Breast epithelium (tissue), 4 donors: ENCODE data around the gene MYL7. TPM values are rescaled to one million over a fixed set of nuclear protein-coding genes. Genes with fewer than 3 reads are reported as not detected.

Experiments
- DNase-seq, 2 donors: peaks; one replicate each; pipeline ENCODE4 v3.0.0-alpha.2; 2019; ENCODE audit warnings: low spot score in 2 of 2
- H3K27ac ChIP-seq, 2 donors: fragments of 200-600 bp; sonication (generic) in 1 of 2; one replicate each; pipeline ENCODE4 v1.5.1; 2016 to 2019; ENCODE audit warnings: mild to moderate bottlenecking in 1 of 2
- H3K27me3 ChIP-seq, 2 donors: fragments of 200-600 bp; sonication (generic) in 1 of 2; one replicate each; pipeline versions ENCODE4 v1.5.1 to v1.6.0; 2017 to 2019; ENCODE audit warnings: control low read depth in 1 of 2, mild to moderate bottlenecking in 1 of 2
- H3K36me3 ChIP-seq: fragments of 200-600 bp; one replicate; pipeline ENCODE4 v1.5.1; 2019
- H3K4me1 ChIP-seq, 2 donors: fragments of 200-600 bp; sonication (generic); one replicate each; pipeline ENCODE4 v1.5.1; 2016 to 2019; ENCODE audit warnings: control low read depth in 1 of 2
- H3K4me3 ChIP-seq, 3 donors: fragments of 200-600 bp; sonication (generic); 1 replicate in 2 of 3; 2 replicates in 1 of 3; pipeline ENCODE4 v1.5.1; 2016 to 2019; ENCODE audit warnings: mild to moderate bottlenecking in 3 of 3, moderate library complexity in 2 of 3
- H3K9me3 ChIP-seq, 2 donors: fragments of 200-600 bp; sonication (generic) in 1 of 2; one replicate each; pipeline ENCODE4 v1.5.1; 2016 to 2019; ENCODE audit warnings: control low read depth in 1 of 2
- CTCF ChIP-seq, 3 donors: fragments of 450-650 bp; IDR thresholded peaks; one replicate each; pipeline ENCODE4 v1.5.1; 2016 to 2017; ENCODE audit warnings: antibody characterized with exemption in 3 of 3, mild to moderate bottlenecking in 3 of 3, moderate library complexity in 3 of 3
- POLR2A ChIP-seq: fragments of 450-650 bp; IDR thresholded peaks from one replicate; pipeline ENCODE4 v1.6.1; 2016; ENCODE audit warnings: antibody characterized with exemption, mild to moderate bottlenecking, moderate library complexity
- POLR2AphosphoS5 ChIP-seq, 3 donors: sonication (generic); formaldehyde crosslinking; IDR thresholded peaks; one replicate each; pipeline ENCODE4 v1.6.1; 2017; ENCODE audit warnings: antibody characterized with exemption in 3 of 3
- intact Hi-C: fragments of 100-400 bp; cut with DNase I; formaldehyde crosslinking; loops from one replicate; pipeline ENCODE4 v1.15.1; 2023; ENCODE audit warnings: low total_unique reads
- total RNA-seq, 3 donors: library from RNA; depleted of rRNA; stranded (reverse); fragments of >200 nt; gene quantifications; one replicate each; pipeline ENCODE4 v1.1.0, GENCODE V29; 2016

Gene MYL7
- total RNA-seq = under 1 TPM in 1 of 3 donors, not detected in 2; 0.73 TPM

GRCh38 chr7:44141221-44141850 lies at the start of gene MYL7:
TSS of gene MYL7 (minus strand) at chr7:44141332. CDS start at chr7:44141305, 27 bp downstream.
- H3K4me1 ChIP-seq = peaks cover 0 to 5% of the 10 kb centered on the region in 2 donors
- no peak within 1 kb of the TSS for H3K4me3 ChIP-seq
- H3K9me3 ChIP-seq = no peaks in the 10 kb centered on the region
- H3K36me3 ChIP-seq = no peaks in the 10 kb centered on the region
- TF ChIP-seq POLR2AphosphoS5 (IDR thresholded peaks at IDR 0.05) = no peak
- TF ChIP-seq CTCF (IDR thresholded peaks at IDR 0.05) = no peak
- TF ChIP-seq POLR2A = no peak
- no peak for DNase-seq
- peaks cover 0 to 11% of the 10 kb centered on the region in 2 donors for H3K27me3 ChIP-seq
- H3K27ac ChIP-seq = no peak within 1 kb of the TSS
- intact Hi-C loops = no loop called here

- H3K27ac ChIP-seq = no peak overlapping the region
- TF ChIP-seq POLR2A (no peak), POLR2AphosphoS5 (IDR thresholded peaks at IDR 0.05) (no peak), CTCF (IDR thresholded peaks at IDR 0.05) (no peak)
- no peaks in the 10 kb centered on the region for H3K36me3 ChIP-seq
- H3K4me3 ChIP-seq = no peak overlapping the region
- DNase-seq = no peak
- H3K9me3 ChIP-seq = no peaks in the 10 kb centered on the region
- peaks cover 0 to 5% of the 10 kb centered on the region in 2 donors for H3K27me3 ChIP-seq
- intact Hi-C loops = no loop called here
- H3K4me1 ChIP-seq = no peaks in the 10 kb centered on the region
Observed at GRCh38 chr7:44189993-44190872, 49.1 kb upstream of the MYL7 start.

- intact Hi-C loops = no loop called here
- no peak within 1 kb of the TSS for H3K27ac ChIP-seq
- H3K27me3 ChIP-seq = peaks cover 0 to 5% of the 10 kb centered on the region in 2 donors
- TF ChIP-seq POLR2A = no peak
- DNase-seq = no peak
- H3K9me3 ChIP-seq = no peaks in the 10 kb centered on the region
- H3K36me3 ChIP-seq = no peaks in the 10 kb centered on the region
- no peaks in the 10 kb centered on the region for H3K4me1 ChIP-seq
- no peak within 1 kb of the TSS for H3K4me3 ChIP-seq
Observed at GRCh38 chr7:44189286-44189992, 48.3 kb upstream of the MYL7 start, which contains the start of gene GCK. TSS of gene GCK (minus strand) at chr7:44189439. CDS start at chr7:44188953, 486 bp downstream.

- Histone ChIP-seq H3K36me3 (no peaks in the 10 kb centered on the region), H3K27me3 (peaks cover 0 to 5% of the 10 kb centered on the region in 2 donors), H3K4me3 (no peak overlapping the region), H3K27ac (no peak overlapping the region), H3K4me1 (no peaks in the 10 kb centered on the region), H3K9me3 (no peaks in the 10 kb centered on the region)
- intact Hi-C loops = no loop called here
- DNase-seq = no peak
- TF ChIP-seq CTCF (IDR thresholded peaks at IDR 0.05) (no peak), POLR2A (no peak), POLR2AphosphoS5 (IDR thresholded peaks at IDR 0.05) (no peak)
Observed at GRCh38 chr7:44188480-44189225, 47.5 kb upstream of the MYL7 start.
